Erythroblast (primary cell): Measurements from ENCODE around the gene TOMM22.

Source experiments
- GATA1 ChIP-seq: IDR thresholded peaks from 2 replicates; pipeline ENCODE4 v1.6.1; 2011; ENCODE audit warnings: low read depth, mild to moderate bottlenecking, control low read depth, low read length, moderate library complexity
- POLR2A ChIP-seq: IDR thresholded peaks from 2 replicates; pipeline ENCODE4 v1.6.1; 2011; ENCODE audit warnings: mild to moderate bottlenecking, low read length

GRCh38 chr22:38728871-38729796, 47.4 kb downstream of the TOMM22 start:
- TF ChIP-seq POLR2A (no peak), GATA1 (no peak)
